Vagina (tissue), 2 donors: ENCODE results near the gene PLAC1.

Experiments used
- POLR2AphosphoS5 ChIP-seq, 2 donors: sonication (generic); formaldehyde crosslinking; IDR thresholded peaks; one replicate each; pipeline ENCODE4 v1.9.0; 2017; ENCODE audit warnings: antibody characterized with exemption in 2 of 2, mild to moderate bottlenecking in 2 of 2, low read depth in 1 of 2; ENCODE audit not compliant: insufficient read depth in 1 of 2
- TF ChIP-seq, protein P1 (sequence below), 3 experiments: fragments of 450-650 bp in 2 of 3; fragments of 200-600 bp in 1 of 3; sonication (generic) in 1 of 3; IDR thresholded peaks; one replicate each; pipeline ENCODE4 v1.5.1; 2017 to 2019; ENCODE audit warnings: antibody characterized with exemption in 3 of 3, mild to moderate bottlenecking in 2 of 3, moderate library complexity in 2 of 3

DNA sequence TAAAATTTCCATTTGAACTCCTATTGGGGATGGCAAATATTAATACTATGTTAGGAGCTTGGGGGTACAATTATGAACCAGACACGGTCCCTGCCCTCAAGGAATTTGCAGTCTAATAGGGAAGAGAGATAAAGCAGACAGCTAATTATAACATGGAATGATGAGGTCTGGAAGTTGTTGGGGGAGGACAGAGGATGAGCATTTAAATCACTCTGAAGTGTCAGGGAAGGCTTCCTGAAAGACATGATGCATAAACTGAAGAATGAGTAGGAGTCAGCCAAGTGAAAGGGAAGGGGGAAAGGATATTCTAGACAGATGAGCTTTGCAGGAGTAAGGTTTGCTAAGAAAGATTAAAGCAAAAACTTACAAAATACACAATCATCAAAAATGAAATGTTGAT is 15.9 kb downstream of the PLAC1 start:
- TF ChIP-seq, protein P1, sequence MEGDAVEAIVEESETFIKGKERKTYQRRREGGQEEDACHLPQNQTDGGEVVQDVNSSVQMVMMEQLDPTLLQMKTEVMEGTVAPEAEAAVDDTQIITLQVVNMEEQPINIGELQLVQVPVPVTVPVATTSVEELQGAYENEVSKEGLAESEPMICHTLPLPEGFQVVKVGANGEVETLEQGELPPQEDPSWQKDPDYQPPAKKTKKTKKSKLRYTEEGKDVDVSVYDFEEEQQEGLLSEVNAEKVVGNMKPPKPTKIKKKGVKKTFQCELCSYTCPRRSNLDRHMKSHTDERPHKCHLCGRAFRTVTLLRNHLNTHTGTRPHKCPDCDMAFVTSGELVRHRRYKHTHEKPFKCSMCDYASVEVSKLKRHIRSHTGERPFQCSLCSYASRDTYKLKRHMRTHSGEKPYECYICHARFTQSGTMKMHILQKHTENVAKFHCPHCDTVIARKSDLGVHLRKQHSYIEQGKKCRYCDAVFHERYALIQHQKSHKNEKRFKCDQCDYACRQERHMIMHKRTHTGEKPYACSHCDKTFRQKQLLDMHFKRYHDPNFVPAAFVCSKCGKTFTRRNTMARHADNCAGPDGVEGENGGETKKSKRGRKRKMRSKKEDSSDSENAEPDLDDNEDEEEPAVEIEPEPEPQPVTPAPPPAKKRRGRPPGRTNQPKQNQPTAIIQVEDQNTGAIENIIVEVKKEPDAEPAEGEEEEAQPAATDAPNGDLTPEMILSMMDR (IDR thresholded peaks at IDR 0.05): no peak
- TF ChIP-seq POLR2AphosphoS5 (IDR thresholded peaks at IDR 0.05; ENCODE audit: insufficient read depth in 1 of 2, low read depth in 1 of 2): no peak
